HUES64 (cell line): Measurements from ENCODE around the gene VIT.
"Not testable (repeated sequence)": the region's sequence is repeated elsewhere in the genome, so short reads cannot be mapped to it uniquely, and the experiment has no call there.

Source experiments
- H3K27ac ChIP-seq: 2 replicates; pipeline ENCODE4 v1.7.0; 2013; ENCODE audit warnings: low read depth, low read length, inconsistent platforms
- H3K27me3 ChIP-seq: 2 replicates; pipeline ENCODE4 v1.6.1; 2013; ENCODE audit warnings: mild to moderate bottlenecking, low read length; ENCODE audit not compliant: insufficient read depth
- H3K36me3 ChIP-seq: 2 replicates; pipeline ENCODE4 v1.6.1; 2013; ENCODE audit warnings: mild to moderate bottlenecking, low read length; ENCODE audit not compliant: insufficient read depth
- H3K4me1 ChIP-seq: 2 replicates; pipeline ENCODE4 v1.6.1; 2013; ENCODE audit warnings: mild to moderate bottlenecking, low read length, moderate library complexity; ENCODE audit not compliant: insufficient read depth
- H3K4me3 ChIP-seq: 2 replicates; pipeline ENCODE4 v1.5.1; 2013; ENCODE audit warnings: mild to moderate bottlenecking, low read length, moderate library complexity
- H3K9ac ChIP-seq: 2 replicates; pipeline ENCODE4 v1.6.1; 2013; ENCODE audit warnings: mild to moderate bottlenecking, low read depth, low read length
- H3K9me3 ChIP-seq: 2 replicates; pipeline ENCODE4 v1.6.1; 2013; ENCODE audit warnings: low read depth, low read length; ENCODE audit not compliant: insufficient read depth
- WGBS: fragments of 150-250, 120-280 bp; methylation state at CpG from one replicate; pipeline ENCODE4 v1.1.7; 2013; ENCODE audit warnings: missing lambda C conversion rate; 5-methylcytosine and 5-hydroxymethylcytosine counted together

VIT gene

GRCh38 chr2:36677996-36678605 is 18.4 kb upstream of the VIT start:
- Histone ChIP-seq H3K27ac (no peak overlapping the region), H3K27me3 (no peaks in the 10 kb centered on the region), H3K9me3 (peaks cover 10% of the 10 kb centered on the region; the same call in 1 of the 2 replicates), H3K4me3 (no peak overlapping the region), H3K4me1 (peaks cover 14% of the 10 kb centered on the region; the same call in 1 of the 2 replicates), H3K9ac (no peak overlapping the region), H3K36me3 (no peaks in the 10 kb centered on the region)
- 87% methylated on average over 4 of the region's 4 CpGs for WGBS

- Histone ChIP-seq H3K9ac (no peak overlapping the region), H3K27me3 (no peaks in the 10 kb centered on the region), H3K4me1 (peaks cover 14% of the 10 kb centered on the region; the same call in 1 of the 2 replicates), H3K27ac (no peak overlapping the region), H3K9me3 (peaks cover 10% of the 10 kb centered on the region; the same call in 1 of the 2 replicates), H3K36me3 (no peaks in the 10 kb centered on the region), H3K4me3 (no peak overlapping the region)
- no CpG with 5 or more reads among the region's 1 CpG for WGBS
Measured at GRCh38 chr2:36678856-36679255, 17.7 kb upstream of the VIT start.

DNA sequence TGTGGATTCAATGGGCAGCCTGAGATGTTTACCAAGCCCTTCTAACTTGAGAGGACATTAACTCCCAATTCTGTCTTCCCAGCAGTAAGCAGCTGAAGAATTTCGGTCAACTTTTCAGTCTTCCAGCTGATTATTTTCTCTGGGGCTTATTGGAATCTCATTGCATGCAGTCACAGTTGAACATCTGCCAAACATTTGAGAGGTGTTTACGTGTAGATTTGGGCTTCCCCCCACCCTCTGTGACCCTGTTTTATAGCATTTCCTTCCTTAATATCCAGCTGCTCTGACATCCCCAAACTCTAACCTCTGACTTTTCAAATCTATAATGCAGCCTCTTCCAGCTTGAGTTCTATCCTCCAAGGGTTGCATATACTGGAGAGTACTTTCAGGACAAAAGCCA is 16.5 kb upstream of the VIT start:
- H3K4me3 ChIP-seq, result no peak overlapping the region
- peaks cover 10% of the 10 kb centered on the region; the same call in 1 of the 2 replicates for H3K9me3 ChIP-seq
- WGBS, result 41% methylated on average over 2 of the region's 2 CpGs
- H3K27me3 ChIP-seq, result no peaks in the 10 kb centered on the region
- H3K27ac ChIP-seq, result no peak overlapping the region
- peaks cover 14% of the 10 kb centered on the region; the same call in 1 of the 2 replicates for H3K4me1 ChIP-seq
- no peaks in the 10 kb centered on the region for H3K36me3 ChIP-seq
- no peak overlapping the region for H3K9ac ChIP-seq

DNA sequence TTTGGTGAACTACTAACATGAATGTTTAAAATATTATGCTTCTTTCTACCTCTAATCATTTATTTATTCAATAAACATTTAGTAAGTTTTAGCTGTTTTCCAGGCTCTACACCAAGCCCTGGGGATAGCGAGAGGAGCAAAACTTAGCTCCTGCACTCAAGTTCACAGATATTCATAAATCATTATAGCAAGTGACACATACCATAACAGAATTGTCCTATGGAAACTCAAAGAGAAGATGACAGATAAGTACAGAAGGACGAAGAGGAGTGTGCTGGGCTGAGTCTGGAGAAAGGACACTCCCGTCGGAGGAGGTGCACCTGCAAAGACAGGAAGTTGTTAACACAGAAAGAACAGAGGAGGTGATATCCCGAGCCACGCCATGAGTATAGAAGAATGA is 13.9 kb upstream of the VIT start:
- Histone ChIP-seq H3K9me3 (peaks cover 10% of the 10 kb centered on the region; the same call in 1 of the 2 replicates), H3K4me3 (no peak overlapping the region), H3K4me1 (peaks cover 2% of the 10 kb centered on the region; the same call in 1 of the 2 replicates), H3K27ac (no peak overlapping the region), H3K9ac (no peak overlapping the region), H3K27me3 (no peaks in the 10 kb centered on the region), H3K36me3 (no peaks in the 10 kb centered on the region)
- WGBS, result 84% methylated on average over 6 of the region's 6 CpGs

GRCh38 chr2:36683002-36683401 is 13.5 kb upstream of the VIT start:
- H3K27me3 ChIP-seq, result no peaks in the 10 kb centered on the region
- no peaks in the 10 kb centered on the region for H3K36me3 ChIP-seq
- H3K4me1 ChIP-seq, result no peaks in the 10 kb centered on the region
- H3K27ac ChIP-seq, result no peak overlapping the region
- H3K9ac ChIP-seq, result no peak overlapping the region
- 44% methylated on average over 2 of the region's 2 CpGs for WGBS
- no peak overlapping the region for H3K4me3 ChIP-seq
- H3K9me3 ChIP-seq, result peaks cover 13% of the 10 kb centered on the region; the same call in 1 of the 2 replicates

DNA sequence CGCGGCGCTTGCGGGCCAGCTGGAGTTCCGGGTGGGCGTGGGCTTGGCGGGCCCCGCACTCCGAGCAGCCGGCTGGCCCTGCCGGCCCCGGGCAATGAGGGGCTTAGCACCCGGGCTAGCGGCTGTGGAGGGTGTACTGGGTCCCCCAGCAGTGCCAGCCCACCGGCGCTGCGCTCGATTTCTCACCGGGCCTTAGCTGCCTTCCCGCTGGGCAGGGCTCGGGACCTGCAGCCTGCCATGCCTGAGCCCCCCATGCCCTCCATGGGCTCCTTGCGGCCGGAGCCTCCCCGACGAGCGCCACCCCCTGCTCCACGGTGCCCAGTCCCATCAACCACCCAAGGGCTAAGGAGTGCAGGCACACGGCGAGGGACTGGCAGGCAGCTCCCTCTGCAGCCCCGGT is 8.2 kb upstream of the VIT start:
- not testable (repeated sequence) for H3K27me3 ChIP-seq, H3K9ac ChIP-seq, H3K4me3 ChIP-seq, H3K36me3 ChIP-seq, H3K27ac ChIP-seq, H3K4me1 ChIP-seq, H3K9me3 ChIP-seq
- WGBS, result 96% methylated on average over 30 of the region's 30 CpGs

GRCh38 chr2:36689013-36689412 is 7.5 kb upstream of the VIT start:
- not testable (repeated sequence) for H3K4me3 ChIP-seq, H3K27ac ChIP-seq, H3K9ac ChIP-seq, H3K27me3 ChIP-seq, H3K9me3 ChIP-seq, H3K4me1 ChIP-seq, H3K36me3 ChIP-seq
- WGBS, result 97% methylated on average over 15 of the region's 15 CpGs

DNA sequence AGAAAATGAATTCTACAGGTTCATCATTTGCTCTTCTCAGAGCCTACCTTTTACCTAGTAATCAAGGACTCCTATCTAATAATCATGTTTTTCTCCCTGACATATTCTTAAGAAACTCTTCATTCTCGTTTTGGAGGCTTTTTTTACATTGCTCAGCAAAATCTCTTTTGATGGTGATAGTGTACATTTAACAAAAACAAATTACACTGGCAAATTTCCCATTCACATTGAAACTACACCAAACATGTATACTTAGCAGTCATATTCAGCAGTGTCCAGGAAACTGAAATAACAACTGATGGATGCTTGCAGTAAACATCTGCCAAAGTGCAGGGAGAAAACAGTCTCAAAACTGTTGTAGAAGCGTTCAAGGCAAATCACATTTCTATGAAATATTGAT is 4.4 kb upstream of the VIT start:
- no peaks in the 10 kb centered on the region for H3K27me3 ChIP-seq
- 50% methylated on average over 2 of the region's 2 CpGs for WGBS
- no peak overlapping the region for H3K27ac ChIP-seq

GRCh38 chr2:36693825-36694224 is 2.7 kb upstream of the VIT start:
- H3K9me3 ChIP-seq, result no peaks in the 10 kb centered on the region
- peaks cover 10% of the 10 kb centered on the region; the same call in 1 of the 2 replicates for H3K4me1 ChIP-seq

More for the DNA sequence above, 4.4 kb upstream of the VIT start:
- Histone ChIP-seq H3K4me1 (peaks cover 4% of the 10 kb centered on the region; the same call in 1 of the 2 replicates), H3K9ac (no peak overlapping the region), H3K9me3 (0 out of 2 replicates have a peak, but pooled peaks cover 2% of the 10 kb centered on the region), H3K36me3 (no peaks in the 10 kb centered on the region), H3K4me3 (no peak overlapping the region)

DNA sequence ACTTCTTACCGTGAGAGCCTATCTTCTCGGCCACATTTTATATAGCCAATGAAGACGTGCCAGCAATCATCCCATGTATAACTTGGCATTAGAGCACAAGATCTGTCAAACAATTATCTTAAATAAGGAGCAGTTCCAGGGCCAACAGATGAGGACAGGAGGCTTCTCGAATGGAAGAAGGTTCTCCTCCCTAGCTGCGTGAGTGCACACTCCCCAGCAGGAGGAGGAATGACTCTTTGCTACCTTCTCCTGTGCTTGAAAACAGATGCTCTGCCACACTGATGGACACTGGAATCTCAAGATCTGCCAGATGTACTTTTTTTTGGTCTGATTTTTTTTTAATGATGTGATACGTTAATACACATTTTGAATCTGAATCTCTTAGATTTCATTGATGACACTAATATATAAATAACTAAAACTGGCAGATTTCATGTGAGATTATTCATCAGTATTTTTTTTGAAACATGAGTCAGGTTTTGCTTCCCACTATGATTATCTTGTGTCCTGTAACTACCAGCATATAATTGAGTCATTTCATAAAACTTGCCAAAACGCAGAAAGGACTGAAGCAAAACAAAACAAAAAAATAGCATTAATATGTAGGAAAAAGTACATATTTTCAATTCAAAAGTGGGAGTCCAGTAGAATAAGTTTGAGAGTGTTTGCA is 626 bp upstream of the VIT start:
- Histone ChIP-seq H3K9ac (no peak overlapping the region), H3K4me1 (peaks cover 10% of the 10 kb centered on the region; the same call in 1 of the 2 replicates), H3K9me3 (no peaks in the 10 kb centered on the region), H3K27ac (no peak overlapping the region), H3K36me3 (no peaks in the 10 kb centered on the region), H3K4me3 (no peak overlapping the region), H3K27me3 (no peaks in the 10 kb centered on the region)
- WGBS, result 77% methylated on average over 6 of the region's 7 CpGs

More at GRCh38 chr2:36693825-36694224, 2.7 kb upstream of the VIT start:
- Histone ChIP-seq H3K4me3 (no peak overlapping the region), H3K27me3 (no peaks in the 10 kb centered on the region), H3K27ac (no peak overlapping the region), H3K9ac (no peak overlapping the region), H3K36me3 (no peaks in the 10 kb centered on the region)
- WGBS, result 96% methylated on average over 7 of the region's 7 CpGs

GRCh38 chr2:36697424-36698066 is 1.0 kb downstream of the VIT start:
- Histone ChIP-seq H3K9ac (no peak overlapping the region), H3K9me3 (no peaks in the 10 kb centered on the region), H3K27ac (no peak overlapping the region), H3K27me3 (no peaks in the 10 kb centered on the region), H3K4me1 (peaks cover 20% of the 10 kb centered on the region), H3K4me3 (no peak overlapping the region), H3K36me3 (no peaks in the 10 kb centered on the region)
- 77% methylated on average over 7 of the region's 8 CpGs for WGBS
